ENCODE measurements around the gene DIAPH2. TPM values are rescaled to one million over a fixed set of nuclear protein-coding genes. Genes with fewer than 3 reads are reported as not detected.

The DIAPH2 gene
- total RNA-seq, 1 donor from 2014 or later: 3.8 TPM

- no peaks in the 10 kb centered on the region for H3K9me3 Mint-ChIP-seq (ENCODE audit: unreplicated experiment)
- no peaks in the 10 kb centered on the region for H3K4me1 Mint-ChIP-seq (ENCODE audit: low read depth, unreplicated experiment)
- no peak for DNase-seq
- H3K27ac Mint-ChIP-seq (ENCODE audit: unreplicated experiment): no peak overlapping the region
- H3K4me3 Mint-ChIP-seq (ENCODE audit: unreplicated experiment): no peak overlapping the region
- no peaks in the 10 kb centered on the region for H3K27me3 Mint-ChIP-seq (ENCODE audit: unreplicated experiment)
- H3K36me3 Mint-ChIP-seq (ENCODE audit: unreplicated experiment): no peaks in the 10 kb centered on the region
- TF ChIP-seq, protein P1, sequence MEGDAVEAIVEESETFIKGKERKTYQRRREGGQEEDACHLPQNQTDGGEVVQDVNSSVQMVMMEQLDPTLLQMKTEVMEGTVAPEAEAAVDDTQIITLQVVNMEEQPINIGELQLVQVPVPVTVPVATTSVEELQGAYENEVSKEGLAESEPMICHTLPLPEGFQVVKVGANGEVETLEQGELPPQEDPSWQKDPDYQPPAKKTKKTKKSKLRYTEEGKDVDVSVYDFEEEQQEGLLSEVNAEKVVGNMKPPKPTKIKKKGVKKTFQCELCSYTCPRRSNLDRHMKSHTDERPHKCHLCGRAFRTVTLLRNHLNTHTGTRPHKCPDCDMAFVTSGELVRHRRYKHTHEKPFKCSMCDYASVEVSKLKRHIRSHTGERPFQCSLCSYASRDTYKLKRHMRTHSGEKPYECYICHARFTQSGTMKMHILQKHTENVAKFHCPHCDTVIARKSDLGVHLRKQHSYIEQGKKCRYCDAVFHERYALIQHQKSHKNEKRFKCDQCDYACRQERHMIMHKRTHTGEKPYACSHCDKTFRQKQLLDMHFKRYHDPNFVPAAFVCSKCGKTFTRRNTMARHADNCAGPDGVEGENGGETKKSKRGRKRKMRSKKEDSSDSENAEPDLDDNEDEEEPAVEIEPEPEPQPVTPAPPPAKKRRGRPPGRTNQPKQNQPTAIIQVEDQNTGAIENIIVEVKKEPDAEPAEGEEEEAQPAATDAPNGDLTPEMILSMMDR (IDR thresholded peaks at IDR 0.05; ENCODE audit: partially characterized antibody, unreplicated experiment): no peak
Observed at GRCh38 chrX:97322401-97322800, 637.8 kb downstream of the DIAPH2 start.

DNA sequence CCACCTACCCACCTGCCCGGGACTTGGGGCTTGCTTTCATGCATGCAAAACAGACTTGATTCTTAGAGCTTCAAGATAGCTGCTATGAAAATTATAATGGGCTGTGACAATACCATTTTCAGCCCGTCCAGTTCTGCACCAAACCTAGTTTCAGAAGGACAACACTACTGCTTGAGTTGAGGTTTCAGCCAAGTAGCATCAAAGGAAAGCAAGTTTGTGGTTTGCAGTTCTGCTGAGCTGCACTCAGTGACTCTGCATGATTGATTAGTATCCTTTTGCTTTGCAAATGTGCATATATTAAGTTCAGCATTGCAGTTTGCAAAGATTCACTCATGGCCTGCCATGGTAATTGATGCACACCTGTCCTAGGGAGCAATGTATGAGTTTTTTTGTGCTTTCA lies 641.8 kb downstream of the DIAPH2 start:
- Mint-ChIP-seq H3K36me3 (ENCODE audit: unreplicated experiment) (no peaks in the 10 kb centered on the region), H3K4me1 (ENCODE audit: low read depth, unreplicated experiment) (no peaks in the 10 kb centered on the region), H3K4me3 (ENCODE audit: unreplicated experiment) (no peak overlapping the region), H3K27ac (ENCODE audit: unreplicated experiment) (no peak overlapping the region), H3K9me3 (ENCODE audit: unreplicated experiment) (no peaks in the 10 kb centered on the region), H3K27me3 (ENCODE audit: unreplicated experiment) (no peaks in the 10 kb centered on the region)
- TF ChIP-seq, protein P1 (IDR thresholded peaks at IDR 0.05; ENCODE audit: partially characterized antibody, unreplicated experiment): no peak
- DNase-seq: no peak

- H3K36me3 Mint-ChIP-seq (ENCODE audit: unreplicated experiment): no peaks in the 10 kb centered on the region
- no peak for DNase-seq
- no peaks in the 10 kb centered on the region for H3K9me3 Mint-ChIP-seq (ENCODE audit: unreplicated experiment)
Observed at GRCh38 chrX:97328853-97329390, 644.3 kb downstream of the DIAPH2 start.

GRCh38 chrX:97330151-97330550 lies 645.5 kb downstream of the DIAPH2 start:
- no peak for DNase-seq
- Mint-ChIP-seq H3K4me3 (ENCODE audit: unreplicated experiment) (no peak overlapping the region), H3K9me3 (ENCODE audit: unreplicated experiment) (no peaks in the 10 kb centered on the region), H3K36me3 (ENCODE audit: unreplicated experiment) (no peaks in the 10 kb centered on the region), H3K27ac (ENCODE audit: unreplicated experiment) (no peak overlapping the region), H3K27me3 (ENCODE audit: unreplicated experiment) (no peaks in the 10 kb centered on the region), H3K4me1 (ENCODE audit: low read depth, unreplicated experiment) (no peaks in the 10 kb centered on the region)
- TF ChIP-seq, protein P1 (IDR thresholded peaks at IDR 0.05; ENCODE audit: partially characterized antibody, unreplicated experiment): no peak

More at GRCh38 chrX:97328853-97329390, 644.3 kb downstream of the DIAPH2 start:
- H3K27me3 Mint-ChIP-seq (ENCODE audit: unreplicated experiment): no peaks in the 10 kb centered on the region
- no peak overlapping the region for H3K4me3 Mint-ChIP-seq (ENCODE audit: unreplicated experiment)
- TF ChIP-seq, protein P1 (IDR thresholded peaks at IDR 0.05; ENCODE audit: partially characterized antibody, unreplicated experiment): no peak
- no peaks in the 10 kb centered on the region for H3K4me1 Mint-ChIP-seq (ENCODE audit: low read depth, unreplicated experiment)
- H3K27ac Mint-ChIP-seq (ENCODE audit: unreplicated experiment): no peak overlapping the region

DNA sequence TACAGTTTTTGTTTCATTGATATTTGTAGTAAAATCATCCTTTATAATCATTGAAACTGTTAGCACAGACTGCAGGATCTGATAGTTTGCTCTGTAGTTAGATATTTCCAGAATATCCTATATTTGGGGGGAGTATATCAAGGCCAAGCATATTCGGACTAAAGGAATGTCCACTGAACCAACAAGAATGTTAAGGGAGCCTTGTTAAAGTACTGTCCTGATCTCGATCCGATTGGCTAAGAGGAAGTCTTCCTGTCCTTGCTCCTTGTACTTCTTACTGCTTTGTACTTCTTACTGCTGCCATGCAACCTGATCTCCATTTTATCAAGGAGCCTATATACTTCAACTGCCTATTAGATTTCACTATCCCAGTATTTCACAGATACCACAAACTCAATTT lies 648.3 kb downstream of the DIAPH2 start:
- Mint-ChIP-seq H3K4me1 (ENCODE audit: low read depth, unreplicated experiment) (no peaks in the 10 kb centered on the region), H3K36me3 (ENCODE audit: unreplicated experiment) (no peaks in the 10 kb centered on the region), H3K27ac (ENCODE audit: unreplicated experiment) (no peak overlapping the region), H3K9me3 (ENCODE audit: unreplicated experiment) (no peaks in the 10 kb centered on the region), H3K4me3 (ENCODE audit: unreplicated experiment) (no peak overlapping the region), H3K27me3 (ENCODE audit: unreplicated experiment) (no peaks in the 10 kb centered on the region)
- DNase-seq: no peak
- TF ChIP-seq, protein P1 (IDR thresholded peaks at IDR 0.05; ENCODE audit: partially characterized antibody, unreplicated experiment): no peak

All from glutamatergic neuron (in vitro differentiated cells).